Adipose tissue (tissue), 3 donors: Measurements from ENCODE around the gene PRKCA. TPM values are rescaled to one million over a fixed set of nuclear protein-coding genes. Genes with fewer than 3 reads are reported as not detected.

Experiments used
- H3K27ac ChIP-seq: one replicate; pipeline ENCODE4 v1.5.1; 2013; ENCODE audit warnings: low read depth, low read length
- WGBS, 3 donors: extraction: QIAGEN DNeasy Blood & Tissue Kit; methylation state at CpG; one replicate each; pipeline ENCODE4 v1.1.7; 2013; 5-methylcytosine and 5-hydroxymethylcytosine counted together
- polyA plus RNA-seq, 3 donors: library from polyadenylated mRNA; stranded (reverse); fragments of 200-250 nt; gene quantifications; one replicate each; pipeline ENCODE4 v1.2.3, GENCODE V29; 2013
- donor health status: healthy with polysubstance abuse.
- donor health status: Bipolar disorder and iron deficiency.
- donor health status: healthy.

Gene PRKCA
- polyA plus RNA-seq, 3 donors, result 2.1 to 6.3 (median 2.3) TPM

DNA sequence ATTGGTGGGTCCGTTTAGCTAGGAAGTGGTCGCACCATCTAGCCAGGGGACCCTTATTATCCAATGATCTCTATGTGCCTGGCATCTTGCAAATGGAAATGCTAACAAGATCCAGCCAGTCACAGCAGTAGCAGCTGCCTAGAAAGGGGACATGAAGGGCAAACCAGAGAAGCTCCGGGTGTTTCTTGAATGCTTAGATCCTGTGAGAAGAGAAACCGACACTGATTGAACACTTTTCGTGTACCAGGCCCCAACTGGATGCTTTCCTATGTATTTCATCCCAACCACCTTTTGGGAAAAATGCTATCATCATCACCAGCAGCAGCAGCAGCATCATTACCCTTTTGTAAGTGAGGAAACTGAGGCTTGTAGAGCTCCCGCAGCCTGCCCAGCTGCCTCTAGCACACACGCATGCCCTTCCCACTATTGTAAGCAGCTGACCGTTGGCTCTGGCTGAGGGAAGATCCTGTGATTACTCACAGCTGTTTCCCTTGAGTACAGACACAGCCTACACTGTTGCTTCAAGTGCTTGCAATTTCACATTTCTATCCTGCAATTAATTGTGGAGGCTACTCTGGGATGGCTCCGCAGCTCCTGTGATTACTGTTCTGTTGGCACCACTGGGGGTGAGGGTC lies 351.8 kb downstream of the PRKCA start:
- 63 to 75% (median 63%) methylated on average over 9 of the region's 9 CpGs for WGBS, 3 donors
- H3K27ac ChIP-seq, result no peak overlapping the region

DNA sequence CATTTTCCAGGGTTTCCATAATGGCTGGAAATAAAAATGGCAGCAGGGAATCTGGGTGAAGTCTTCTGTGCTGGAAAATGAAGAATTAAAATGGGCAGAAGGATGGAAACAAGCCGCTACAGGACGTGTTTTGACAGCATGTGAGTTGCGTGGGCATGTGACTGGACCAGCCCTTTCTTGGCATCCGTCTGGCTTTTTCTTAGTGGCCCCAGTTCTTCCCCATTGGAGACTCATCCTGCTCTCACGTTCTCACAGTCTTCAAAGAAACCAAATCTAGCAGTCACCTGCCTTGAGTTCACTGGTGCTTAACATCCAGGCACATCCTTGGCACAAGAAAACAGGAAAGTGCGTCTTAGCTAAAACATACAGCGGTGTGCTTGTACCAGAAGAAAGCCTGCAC lies 352.4 kb downstream of the PRKCA start:
- H3K27ac ChIP-seq, result no peak overlapping the region
- WGBS, 3 donors, result 88 to 96% (median 94%) methylated on average over 7 of the region's 7 CpGs

DNA sequence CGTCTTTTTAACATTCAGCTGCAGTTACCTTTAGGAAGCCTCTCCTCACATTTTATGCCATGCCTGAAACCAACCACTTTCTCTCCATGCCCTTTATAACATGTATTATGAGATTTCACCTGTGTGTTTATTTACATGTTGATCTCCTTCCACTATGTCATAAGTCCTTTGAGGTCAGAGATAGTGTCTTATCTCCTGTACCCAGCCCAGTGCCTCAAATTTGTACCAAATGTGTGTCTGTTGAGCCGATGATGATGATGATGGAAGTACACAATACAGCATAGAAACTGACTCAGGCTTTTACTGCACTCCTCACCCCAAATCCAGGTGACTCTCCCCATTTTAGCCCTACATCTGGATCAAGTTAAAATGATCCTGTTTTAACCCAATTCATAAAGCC lies 353.0 kb downstream of the PRKCA start:
- WGBS, 3 donors, result 84 to 91% (median 89%) methylated on average over 2 of the region's 2 CpGs
- H3K27ac ChIP-seq, result no peak overlapping the region

DNA sequence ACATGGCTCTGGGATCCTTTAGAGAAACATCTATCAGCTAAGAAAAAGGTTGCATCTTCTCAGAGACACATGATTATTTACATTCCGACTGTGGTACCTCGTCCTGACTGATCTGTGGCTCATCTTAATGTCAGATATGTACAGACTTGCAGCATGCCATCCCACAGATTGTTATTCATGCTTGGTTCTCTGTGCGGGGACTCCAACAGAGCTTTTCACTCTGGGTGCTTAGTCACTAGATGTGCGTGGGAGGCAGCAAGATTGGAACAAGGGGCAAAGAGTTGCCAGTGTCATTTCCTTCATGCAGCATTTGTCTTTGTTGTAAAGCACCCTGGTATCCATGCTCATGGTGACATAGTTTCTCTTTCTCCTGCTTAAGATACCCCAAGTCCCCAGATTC lies 353.4 kb downstream of the PRKCA start:
- no peak overlapping the region for H3K27ac ChIP-seq
- WGBS, 3 donors, result 85% methylated on average over 4 of the region's 4 CpGs

DNA sequence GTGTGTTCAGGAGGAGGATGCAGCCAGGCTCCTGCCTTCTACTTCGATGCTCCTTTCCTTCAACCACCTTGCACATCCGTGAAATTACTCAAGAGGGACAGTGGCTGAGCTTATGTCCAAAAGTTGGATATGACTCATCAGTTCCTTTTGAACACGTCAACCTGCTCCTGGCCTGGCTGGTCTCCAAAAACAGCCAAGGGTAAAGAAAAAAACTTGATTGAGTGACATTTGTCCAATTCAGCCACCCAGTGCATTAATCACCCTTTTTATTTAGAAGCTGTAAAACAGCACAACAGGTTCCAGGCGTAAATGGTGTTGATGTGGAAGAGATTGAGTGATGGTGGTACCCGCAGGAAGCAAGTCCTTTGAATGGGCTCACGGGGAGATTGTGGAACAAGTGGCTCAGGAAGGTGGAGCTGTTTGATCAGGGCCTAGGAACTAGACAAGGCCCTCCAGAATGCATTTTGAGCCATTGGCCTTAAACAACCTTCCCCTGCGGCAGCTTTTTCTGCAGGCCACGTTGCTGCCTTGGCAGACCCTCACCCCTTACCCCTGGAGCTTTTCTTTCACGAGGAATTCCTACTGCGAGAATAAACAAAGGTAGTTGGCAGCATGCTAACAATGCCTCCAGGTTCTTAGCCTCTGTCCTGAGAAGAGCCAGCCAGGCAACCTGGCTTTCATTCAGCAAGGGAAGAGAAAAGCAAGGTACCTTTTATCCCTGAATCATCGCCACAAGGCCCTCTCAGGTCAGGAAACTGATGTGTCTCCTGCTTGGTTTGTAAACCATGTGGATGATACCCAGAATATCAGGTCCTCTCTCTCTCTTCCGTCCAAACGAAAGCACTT lies 359.2 kb downstream of the PRKCA start:
- H3K27ac ChIP-seq, result no peak overlapping the region
- WGBS, 3 donors, result 76 to 81% (median 76%) methylated on average over 13 of the region's 13 CpGs

DNA sequence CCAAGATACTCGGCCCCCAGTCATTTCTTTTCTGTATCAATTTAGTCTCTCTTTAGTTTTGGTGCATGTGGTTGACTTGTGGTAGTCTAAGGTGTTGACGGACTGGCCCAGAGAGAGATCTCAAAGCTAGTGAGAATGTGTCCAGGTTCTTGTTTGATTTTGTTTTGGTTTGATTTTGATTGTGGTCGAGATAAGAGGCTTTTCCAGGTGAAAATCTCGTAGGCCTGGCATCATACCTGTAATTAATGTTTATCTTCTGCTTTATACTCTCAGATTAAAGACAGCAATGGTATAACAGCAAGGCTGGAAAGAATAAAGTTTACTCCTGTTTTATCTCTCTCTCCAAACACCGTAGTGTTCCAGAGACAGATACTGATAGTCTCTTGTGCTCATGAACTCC lies 360.1 kb downstream of the PRKCA start:
- H3K27ac ChIP-seq, result no peak overlapping the region
- 55 to 86% (median 81%) methylated on average over 5 of the region's 5 CpGs for WGBS, 3 donors

DNA sequence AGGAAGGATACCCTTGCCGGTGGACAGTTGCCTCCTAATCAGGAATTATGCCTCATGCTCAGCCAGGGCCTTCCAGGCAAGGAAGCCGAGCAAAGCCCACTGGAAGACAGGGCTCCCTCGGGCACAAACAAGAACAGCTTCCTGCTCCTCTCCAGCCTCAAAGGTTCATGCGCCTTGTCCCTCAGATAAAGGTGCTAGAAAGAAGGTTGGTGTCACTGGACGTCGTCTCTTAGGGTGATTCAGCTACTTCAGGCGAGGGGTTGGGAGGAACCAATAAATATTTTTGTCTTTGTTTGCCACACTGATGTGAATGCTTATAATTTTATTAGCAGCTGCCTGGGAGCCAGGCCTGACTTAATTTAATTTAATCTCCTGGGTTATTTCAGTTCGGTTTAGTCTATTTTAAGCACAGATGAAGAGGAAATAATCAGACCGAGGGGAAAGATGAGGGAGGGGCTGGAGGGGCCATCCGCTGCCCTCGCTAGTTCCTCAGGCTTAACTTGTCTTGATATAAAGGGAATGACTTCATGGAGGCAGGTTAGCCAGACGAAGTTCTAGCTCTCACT lies 360.7 kb downstream of the PRKCA start:
- WGBS, 3 donors, result 53 to 82% (median 56%) methylated on average over 12 of the region's 12 CpGs
- H3K27ac ChIP-seq, result no peak overlapping the region

DNA sequence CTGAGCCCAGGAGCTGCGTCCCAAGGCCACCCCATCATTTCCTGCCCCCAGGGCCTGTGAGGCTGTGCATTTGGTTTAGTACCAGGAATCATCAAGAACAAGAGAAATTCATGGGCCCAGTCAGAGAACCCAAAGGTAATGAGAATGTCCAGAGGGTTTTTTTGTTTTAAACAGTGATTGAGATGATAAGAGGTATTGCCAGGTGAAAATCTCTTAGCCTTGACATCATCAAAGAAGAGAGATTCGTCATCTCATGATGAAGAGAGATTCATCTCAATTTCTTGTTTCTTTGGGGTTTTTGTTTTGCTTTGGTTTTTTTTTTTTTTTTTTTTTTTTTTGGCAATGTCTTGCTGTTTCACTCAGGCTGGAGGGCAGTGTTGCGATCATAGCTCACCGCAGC lies 361.9 kb downstream of the PRKCA start:
- WGBS, 3 donors, result 94 to 98% (median 96%) methylated on average over 4 of the region's 4 CpGs
- no peak overlapping the region for H3K27ac ChIP-seq

DNA sequence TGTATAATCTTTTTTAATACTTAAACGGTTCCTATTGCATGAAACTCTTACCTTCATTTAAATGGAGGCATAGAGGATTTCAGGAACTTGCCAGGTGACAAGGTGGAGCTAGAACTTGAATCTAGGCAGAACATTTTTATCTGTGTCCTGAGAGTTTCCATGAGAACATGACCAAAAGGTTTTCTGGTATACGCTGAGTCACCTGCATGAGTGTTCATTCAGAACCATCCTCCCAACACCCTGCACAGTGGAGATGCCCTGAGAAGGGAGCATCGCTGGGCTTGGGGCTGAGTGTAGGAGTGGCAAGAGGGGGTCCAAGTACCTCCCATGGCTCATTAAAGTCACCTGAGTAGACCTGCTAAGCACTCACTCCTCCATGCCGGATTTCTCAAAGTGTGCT lies 362.8 kb downstream of the PRKCA start:
- WGBS, 3 donors, result 97 to 98% (median 97%) methylated on average over 4 of the region's 4 CpGs
- no peak overlapping the region for H3K27ac ChIP-seq

DNA sequence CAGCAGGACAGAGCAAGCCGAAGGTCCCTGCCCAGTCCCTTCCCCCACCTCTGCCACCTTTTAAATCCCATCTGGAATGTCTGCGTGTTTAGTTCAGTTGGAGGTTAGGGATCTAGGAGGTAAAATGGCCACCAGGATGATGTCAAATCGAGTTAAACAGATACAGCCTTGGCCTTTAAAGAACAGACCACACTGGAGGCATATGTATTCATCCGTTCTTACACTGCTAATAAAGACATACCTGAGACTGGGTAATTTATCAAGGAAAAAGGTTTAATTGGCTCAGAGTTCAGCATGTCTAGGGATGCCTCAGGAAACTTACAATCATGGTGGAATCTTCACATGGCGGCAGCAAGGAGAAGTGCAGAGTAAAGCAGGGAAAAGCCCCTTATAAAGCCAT lies 364.7 kb downstream of the PRKCA start:
- no peak overlapping the region for H3K27ac ChIP-seq
- WGBS, 3 donors, result 91 to 97% (median 93%) methylated on average over 5 of the region's 5 CpGs

DNA sequence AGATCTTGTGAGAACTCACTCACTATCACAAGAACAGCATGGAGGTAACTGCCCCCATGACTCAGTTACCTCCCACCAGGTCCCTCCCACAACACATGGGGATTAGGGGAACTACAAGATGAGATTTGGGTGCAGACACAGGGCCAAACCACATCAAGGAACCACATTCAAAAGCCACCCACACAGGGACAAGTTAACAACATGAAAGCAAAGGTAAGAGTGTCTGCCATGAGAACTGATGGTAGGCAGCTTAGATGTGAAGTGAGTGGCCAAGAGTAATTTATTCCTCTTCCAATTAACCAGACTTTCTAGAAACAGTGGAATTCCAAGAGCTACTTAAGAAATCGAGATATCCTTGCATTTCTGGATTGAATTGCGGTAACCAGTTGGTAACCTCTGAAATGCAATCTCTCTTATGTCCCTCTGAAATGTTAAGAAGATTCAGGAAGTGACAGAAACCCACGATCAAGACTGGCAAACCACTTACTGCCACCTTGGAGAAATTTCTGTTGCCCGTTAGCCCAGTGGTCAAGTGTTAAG lies 365.1 kb downstream of the PRKCA start:
- H3K27ac ChIP-seq, result no peak overlapping the region
- WGBS, 3 donors, result 67 to 88% (median 75%) methylated on average over 4 of the region's 4 CpGs

DNA sequence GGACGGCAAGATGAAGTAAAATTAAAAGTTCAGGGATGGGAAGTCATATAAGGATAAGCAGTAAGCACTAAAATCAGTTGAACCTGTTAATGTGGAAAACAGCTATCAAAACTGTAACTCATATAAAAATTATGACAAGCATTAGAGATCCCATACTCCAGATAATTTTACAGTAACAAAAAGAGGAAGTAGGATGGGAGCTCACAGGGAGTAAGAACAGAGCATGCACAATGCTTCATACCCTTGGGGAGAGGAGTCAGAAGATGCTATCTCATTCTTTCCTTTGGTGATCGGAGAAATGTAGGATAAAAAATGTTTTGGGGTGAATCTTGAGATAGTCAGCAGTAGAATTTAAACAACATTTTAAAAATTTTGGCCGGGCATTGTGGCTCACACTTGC lies 367.8 kb downstream of the PRKCA start:
- WGBS, 3 donors, result 87 to 92% (median 87%) methylated on average over 3 of the region's 3 CpGs
- H3K27ac ChIP-seq, result no peak overlapping the region

DNA sequence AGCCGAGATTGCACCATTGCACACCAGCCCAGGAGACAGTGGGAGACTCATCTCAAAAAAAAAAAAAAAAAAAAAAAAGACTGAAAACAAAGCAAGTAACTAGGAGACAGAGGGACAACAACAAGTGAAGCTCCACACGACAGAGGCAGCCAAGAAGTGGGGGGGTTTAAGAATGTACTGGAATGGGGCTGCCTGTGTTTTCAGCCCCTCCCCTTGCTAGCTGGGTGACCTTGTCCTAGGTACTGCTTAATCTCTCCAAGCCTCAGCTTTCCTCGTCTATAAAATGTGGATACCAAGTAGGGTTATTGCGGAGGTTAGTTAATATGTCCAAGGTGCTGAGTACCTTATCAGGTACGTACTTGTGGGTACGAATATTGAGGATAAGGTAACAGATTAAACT lies 368.7 kb downstream of the PRKCA start:
- WGBS, 3 donors, result 57 to 84% (median 81%) methylated on average over 6 of the region's 6 CpGs
- H3K27ac ChIP-seq, result no peak overlapping the region

DNA sequence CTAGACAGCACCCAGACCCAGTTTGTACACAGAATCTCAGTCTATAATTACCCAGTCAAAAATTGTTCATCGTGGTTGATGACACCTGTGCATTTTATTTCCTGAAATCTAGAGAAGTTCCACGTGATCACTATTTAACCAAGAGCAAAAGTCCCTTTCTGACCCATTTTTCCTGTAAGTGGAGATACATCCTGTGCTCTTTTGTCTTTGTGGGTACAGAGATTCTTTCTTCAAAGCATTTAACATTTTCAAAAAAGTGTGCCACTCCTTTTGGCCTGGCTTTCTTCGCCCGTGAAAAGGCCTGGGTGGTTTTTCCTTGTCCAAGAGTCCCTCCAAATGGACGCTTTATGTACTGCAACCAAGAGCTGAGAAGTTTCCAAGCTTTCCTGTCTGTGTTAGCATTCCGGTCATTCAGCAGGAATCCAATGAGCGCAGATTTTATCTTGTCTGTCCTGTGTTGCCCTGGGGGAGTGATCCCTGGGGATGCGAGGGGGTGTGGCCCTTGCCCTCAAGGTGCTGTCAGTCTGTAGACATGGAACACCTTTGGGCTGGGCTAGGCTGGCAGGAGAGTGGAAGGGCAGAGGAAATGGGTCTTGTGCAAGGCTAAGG lies 371.4 kb downstream of the PRKCA start:
- no peak overlapping the region for H3K27ac ChIP-seq
- WGBS, 3 donors, result 28 to 34% (median 32%) methylated on average over 8 of the region's 8 CpGs

DNA sequence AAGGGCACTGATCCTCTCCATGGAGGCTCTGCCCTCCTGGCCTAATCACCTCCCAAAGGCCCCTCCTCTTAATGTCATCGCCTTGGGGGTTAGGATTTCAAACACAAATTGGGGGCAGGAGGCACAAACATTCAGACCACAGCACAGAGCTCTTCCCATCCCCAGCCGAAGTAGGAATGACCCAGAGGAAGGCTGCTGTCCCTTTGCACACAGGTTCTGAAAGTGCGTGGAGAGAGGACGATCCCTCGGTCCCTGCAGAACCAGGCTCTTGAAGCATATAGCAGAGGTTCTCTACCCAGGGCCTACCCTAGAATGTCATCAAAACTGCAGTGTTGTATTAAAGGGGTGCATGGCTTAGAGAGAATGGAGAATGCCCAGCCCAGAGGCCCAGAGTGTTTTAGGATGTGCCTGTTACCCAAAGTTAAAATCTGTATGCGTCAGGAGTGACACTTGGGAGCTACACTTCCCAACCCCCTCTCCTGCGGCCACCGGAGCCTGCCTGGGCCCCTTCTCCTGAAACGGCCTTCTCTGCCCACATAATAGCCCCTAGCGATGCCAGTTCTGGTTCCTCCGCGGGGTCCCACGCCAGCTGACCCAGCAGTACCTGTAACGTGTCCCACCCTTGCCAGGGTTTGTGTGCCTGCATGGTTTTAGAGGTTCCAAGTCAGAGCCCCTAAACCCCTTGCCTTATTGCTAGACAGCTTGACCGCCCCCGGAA lies 373.0 kb downstream of the PRKCA start:
- no peak overlapping the region for H3K27ac ChIP-seq
- WGBS, 3 donors, result 89 to 93% (median 90%) methylated on average over 16 of the region's 16 CpGs

DNA sequence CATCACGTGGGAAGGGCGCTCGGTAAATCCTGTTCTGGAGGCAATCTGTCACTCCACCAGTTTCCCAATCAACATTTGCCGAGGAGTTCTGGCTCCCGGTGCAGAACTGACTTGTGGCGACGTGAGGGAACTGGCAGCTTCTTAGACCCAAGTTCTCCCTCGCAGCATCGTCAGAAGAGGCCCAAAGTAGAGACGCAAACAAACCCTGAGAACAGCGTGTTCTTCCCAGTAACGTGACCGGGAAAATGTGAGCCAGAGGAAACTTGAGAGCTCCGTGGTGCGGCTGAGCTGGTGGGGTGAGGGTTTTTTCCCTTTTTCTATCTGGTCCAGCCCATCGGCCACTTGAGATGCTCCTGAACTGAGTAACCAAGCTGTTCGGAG lies 373.6 kb downstream of the PRKCA start:
- WGBS, 3 donors, result 85 to 93% (median 92%) methylated on average over 17 of the region's 17 CpGs

DNA sequence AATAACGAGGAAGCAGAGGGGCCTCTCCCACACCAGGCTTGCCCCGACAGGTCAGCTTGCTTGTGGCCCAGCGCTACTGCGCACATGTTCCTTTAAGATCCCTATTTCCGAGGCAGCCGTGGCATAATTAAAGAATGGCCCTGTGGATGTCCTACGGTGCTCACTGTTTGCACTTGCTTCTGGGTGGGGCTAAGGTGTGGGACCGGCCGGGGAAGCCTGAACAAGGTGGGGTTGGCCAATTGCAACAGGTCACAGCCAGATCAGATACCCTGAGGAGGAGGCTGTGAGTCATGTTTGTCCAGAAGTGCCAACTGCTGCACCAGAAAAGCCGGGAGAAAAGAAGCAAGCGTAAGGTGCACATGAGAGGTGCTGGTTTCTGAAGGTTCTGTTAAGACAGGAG lies 374.0 kb downstream of the PRKCA start:
- WGBS, 3 donors, result 51 to 81% (median 78%) methylated on average over 10 to 11 of the region's 11 CpGs
- H3K27ac ChIP-seq, result no peak overlapping the region

More for the DNA sequence above, 373.6 kb downstream of the PRKCA start:
- H3K27ac ChIP-seq, result no peak overlapping the region

DNA sequence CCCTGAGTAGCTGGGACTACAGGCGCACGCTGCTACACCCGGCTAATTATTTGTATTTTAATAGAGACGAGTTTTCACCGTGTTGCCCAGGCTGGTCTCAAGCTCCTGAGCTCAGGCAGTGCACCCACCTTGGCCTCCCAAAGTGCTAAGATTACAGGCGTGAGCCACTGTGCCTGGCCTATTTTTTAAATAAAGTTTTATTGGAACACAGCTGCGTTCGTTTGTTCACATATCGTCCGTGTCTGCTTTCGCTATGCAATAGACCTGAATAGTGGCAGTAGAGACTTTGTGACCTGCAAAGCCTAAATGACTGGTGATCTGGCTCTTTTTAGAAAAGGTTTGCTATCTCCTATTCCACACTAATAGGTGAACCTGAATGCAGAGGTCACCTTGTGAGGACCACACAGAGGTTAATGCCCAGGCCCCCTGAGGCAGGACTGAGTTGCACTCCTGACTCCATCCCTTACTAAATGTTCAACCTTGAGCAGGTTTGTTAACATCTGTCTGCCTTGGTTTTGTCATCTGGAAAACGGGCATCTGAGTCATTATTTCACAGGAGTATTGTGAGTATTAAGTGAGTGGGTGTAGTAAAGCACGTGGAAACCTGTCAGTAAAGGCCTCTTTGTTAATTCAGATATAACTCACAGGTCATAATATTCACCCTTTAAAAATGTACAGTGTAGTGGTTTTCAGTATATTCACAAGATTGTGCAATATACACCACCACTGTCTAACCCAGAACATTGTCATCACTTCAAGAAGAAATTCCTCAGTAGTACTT lies 375.0 kb downstream of the PRKCA start:
- 95 to 98% (median 96%) methylated on average over 13 of the region's 13 CpGs for WGBS, 3 donors
- no peak overlapping the region for H3K27ac ChIP-seq
